NCI-H2227 (cell line): ENCODE results near the gene CHM.
"Not testable (repeated sequence)": the region's sequence is repeated elsewhere in the genome, so short reads cannot be mapped to it uniquely, and the experiment has no call there.

Source experiments
- DNase-seq: peaks from one replicate; lab custom pipeline; 2025; ENCODE audit not compliant: unreplicated experiment; lab: John Stamatoyannopoulos, UW

Gene CHM

GRCh38 chrX:86047174-86047935 is at the start of gene CHM:
Gene CHM (minus strand): TSS chrX:86047558. CDS start chrX:86047532, 26 bp downstream.
- no peak for DNase-seq

- DNase-seq = no peak
Measured at GRCh38 chrX:86078650-86079049, 31.3 kb upstream of the CHM start.

- DNase-seq = no peak
Measured at GRCh38 chrX:86066998-86067397, 19.6 kb upstream of the CHM start.

GRCh38 chrX:86061407-86061806 is 14.0 kb upstream of the CHM start:
- DNase-seq = no peak

- DNase-seq = no peak
Measured at GRCh38 chrX:86051741-86052140, 4.4 kb upstream of the CHM start.

- DNase-seq = no peak
Measured at GRCh38 chrX:86047936-86048280, 550 bp upstream of the CHM start.

- no peak for DNase-seq
Measured at GRCh38 chrX:86044216-86044615, 3.1 kb downstream of the CHM start.

GRCh38 chrX:86039625-86040568 is 7.5 kb downstream of the CHM start:
- no peak for DNase-seq

- no peak for DNase-seq
Measured at GRCh38 chrX:86033385-86033784, 14.0 kb downstream of the CHM start.

- no peak for DNase-seq
Measured at GRCh38 chrX:86028681-86029080, 18.7 kb downstream of the CHM start.

GRCh38 chrX:86023811-86024210 is 23.5 kb downstream of the CHM start:
- no peak for DNase-seq

- no peak for DNase-seq
Measured at GRCh38 chrX:86021652-86022289, 25.6 kb downstream of the CHM start.

GRCh38 chrX:86016139-86016538 is 31.2 kb downstream of the CHM start:
- DNase-seq = no peak

- not testable (repeated sequence) for DNase-seq
Measured at GRCh38 chrX:86014959-86015358, 32.4 kb downstream of the CHM start.

- DNase-seq = no peak
Measured at GRCh38 chrX:86014421-86014820, 32.9 kb downstream of the CHM start.

- no peak for DNase-seq
Measured at GRCh38 chrX:86013792-86014191, 33.6 kb downstream of the CHM start.

GRCh38 chrX:86012188-86012587 is 35.2 kb downstream of the CHM start:
- DNase-seq = no peak

- DNase-seq = not testable (repeated sequence)
Measured at GRCh38 chrX:86009803-86010202, 37.6 kb downstream of the CHM start.

GRCh38 chrX:86007891-86008290 is 39.5 kb downstream of the CHM start:
- not testable (repeated sequence) for DNase-seq

- peak; percentile 62 for DNase-seq
Measured at GRCh38 chrX:86002076-86002896, 45.1 kb downstream of the CHM start.

GRCh38 chrX:85998954-85999353 is 48.4 kb downstream of the CHM start:
- no peak for DNase-seq
